GM18519 (cell line): Measurements from ENCODE around the gene BDKRB2.
"Not testable (repeated sequence)": the region's sequence is repeated elsewhere in the genome, so short reads cannot be mapped to it uniquely, and the experiment has no call there.

ENCODE experiments used
- ATAC-seq: cut with Tn5 transposase; IDR thresholded peaks from one replicate; pipeline ENCODE4 v1.9.1; 2021; ENCODE audit warnings: mild to moderate bottlenecking, moderate library complexity; ENCODE audit not compliant: unreplicated experiment, low FRiP score

The BDKRB2 gene

DNA sequence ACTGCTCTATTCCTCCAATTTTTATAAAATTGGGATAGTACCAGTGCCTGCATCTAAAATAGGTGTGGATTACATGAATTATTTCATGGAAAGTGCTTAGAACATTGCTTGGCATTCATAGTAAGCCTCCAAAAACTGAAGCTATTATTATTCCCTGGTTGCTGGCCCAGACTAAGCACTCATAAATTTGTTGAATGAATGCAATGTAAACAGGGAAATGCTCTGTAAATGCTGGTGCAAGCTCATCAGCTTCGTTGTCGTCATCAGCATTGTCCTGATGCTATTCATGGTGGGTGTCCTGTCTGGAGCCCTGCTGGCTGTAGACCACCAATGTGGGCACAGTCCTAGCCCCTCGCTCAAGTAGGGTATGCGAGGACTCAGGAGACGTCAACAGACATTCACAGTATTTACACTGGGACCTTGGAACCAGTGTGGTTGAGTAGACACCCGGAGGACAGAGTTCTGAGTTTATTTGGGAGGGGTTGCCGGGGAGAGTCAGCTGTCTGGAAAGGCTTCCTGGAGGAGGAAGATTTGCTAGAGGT is 16.5 kb downstream of the BDKRB2 start:
- ATAC-seq: no peak

- ATAC-seq: no peak
Observed at GRCh38 chr14:96221841-96222240, 17.2 kb downstream of the BDKRB2 start.

DNA sequence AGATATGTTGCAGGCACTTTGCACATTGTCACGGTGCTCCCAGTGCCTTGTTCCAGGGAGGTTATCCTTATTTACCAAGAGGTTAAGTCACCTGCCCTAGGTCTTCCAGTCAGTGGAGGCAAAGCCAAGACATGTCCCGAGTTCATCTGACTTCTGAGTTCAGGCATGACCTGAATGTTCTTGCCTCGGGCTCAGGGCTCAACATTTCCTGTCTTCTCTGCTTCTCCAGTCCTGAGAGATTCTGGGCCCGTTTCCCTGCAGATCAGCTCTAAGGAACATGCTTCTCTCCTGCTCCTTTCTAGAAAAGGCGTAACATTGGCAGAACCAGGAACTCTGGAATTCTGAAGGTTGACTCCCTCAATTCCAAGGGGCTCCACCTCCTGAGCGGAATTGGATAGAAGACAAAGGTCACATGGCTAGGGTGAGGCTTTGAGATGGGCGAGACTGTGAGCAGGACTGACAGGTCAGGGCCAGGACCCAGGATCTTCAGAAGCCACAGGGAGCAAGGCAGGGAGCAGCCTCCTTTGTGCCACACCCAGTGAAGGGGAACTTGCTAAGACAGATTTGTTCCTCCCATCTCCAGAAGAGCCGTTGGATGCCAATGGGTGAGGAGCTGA is 19.9 kb downstream of the BDKRB2 start:
- no peak for ATAC-seq

- no peak for ATAC-seq
Observed at GRCh38 chr14:96225213-96225612, 20.6 kb downstream of the BDKRB2 start.

- no peak for ATAC-seq
Observed at GRCh38 chr14:96225745-96226151, 21.1 kb downstream of the BDKRB2 start.

GRCh38 chr14:96227428-96227827 is 22.8 kb downstream of the BDKRB2 start:
- no peak for ATAC-seq

DNA sequence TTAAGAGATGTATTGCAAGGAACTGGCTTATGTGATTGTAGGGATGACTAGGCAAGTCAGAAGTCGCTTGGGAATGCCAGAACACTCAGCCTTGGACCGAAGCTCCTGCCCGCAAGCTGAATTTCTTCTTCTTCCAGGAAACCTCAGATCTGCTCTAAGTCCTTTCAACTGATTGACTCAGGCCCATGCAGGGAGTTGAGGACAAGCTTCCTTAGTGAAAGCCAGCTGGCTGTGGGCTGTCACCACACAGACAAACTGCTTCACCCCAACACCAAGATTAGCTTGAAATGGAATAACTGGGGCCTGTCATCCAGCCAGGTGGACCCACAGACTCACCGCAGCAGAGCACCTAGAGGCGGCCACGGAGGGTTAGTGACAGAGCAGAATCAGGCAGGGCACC is 24.7 kb downstream of the BDKRB2 start:
- ATAC-seq: no peak

- no peak for ATAC-seq
Observed at GRCh38 chr14:96231056-96231455, 26.4 kb downstream of the BDKRB2 start.

GRCh38 chr14:96231526-96232130 is 27.0 kb downstream of the BDKRB2 start:
- no peak for ATAC-seq

GRCh38 chr14:96232506-96232905 is 27.9 kb downstream of the BDKRB2 start:
- no peak for ATAC-seq

- ATAC-seq: no peak
Observed at GRCh38 chr14:96233661-96234060, 29.0 kb downstream of the BDKRB2 start.

DNA sequence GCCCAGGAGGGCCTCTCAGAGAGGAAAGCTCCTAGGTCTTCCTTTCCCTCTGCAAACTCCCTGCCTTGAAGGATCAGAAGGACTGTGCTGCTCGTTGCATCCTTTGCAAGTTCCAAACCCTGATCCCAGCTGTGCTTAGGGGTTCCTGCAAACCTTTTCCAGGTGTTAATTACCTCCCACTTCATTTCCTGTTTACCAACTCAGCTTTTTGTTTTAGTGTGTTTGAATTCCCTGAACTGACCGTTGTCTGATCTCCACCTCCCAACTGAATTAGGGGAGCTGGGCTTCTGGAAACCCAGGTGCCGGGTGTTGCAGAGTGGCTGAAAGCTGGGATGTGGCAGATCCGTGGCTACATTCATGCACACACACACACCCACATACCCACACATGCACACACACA is 30.8 kb downstream of the BDKRB2 start:
- no peak for ATAC-seq

DNA sequence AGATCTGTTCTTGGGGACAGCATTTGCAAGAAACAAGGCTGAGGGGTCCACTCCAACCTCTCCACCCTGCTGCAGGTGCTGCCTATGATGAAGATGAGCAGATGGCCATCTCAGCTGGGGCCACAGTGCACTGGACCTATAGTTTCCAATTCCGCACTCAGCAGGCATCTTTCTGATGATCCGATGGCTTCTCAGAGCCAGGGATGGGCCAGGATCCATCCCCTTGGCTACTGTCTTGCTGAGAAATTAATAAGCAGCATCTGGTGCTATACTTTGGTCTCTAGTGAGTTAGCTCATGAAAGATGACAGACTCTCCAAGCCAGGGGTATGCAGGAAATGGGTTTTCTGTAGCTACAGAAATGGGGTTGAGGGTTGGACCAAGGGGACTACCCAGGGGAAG is 33.0 kb downstream of the BDKRB2 start:
- ATAC-seq: no peak

DNA sequence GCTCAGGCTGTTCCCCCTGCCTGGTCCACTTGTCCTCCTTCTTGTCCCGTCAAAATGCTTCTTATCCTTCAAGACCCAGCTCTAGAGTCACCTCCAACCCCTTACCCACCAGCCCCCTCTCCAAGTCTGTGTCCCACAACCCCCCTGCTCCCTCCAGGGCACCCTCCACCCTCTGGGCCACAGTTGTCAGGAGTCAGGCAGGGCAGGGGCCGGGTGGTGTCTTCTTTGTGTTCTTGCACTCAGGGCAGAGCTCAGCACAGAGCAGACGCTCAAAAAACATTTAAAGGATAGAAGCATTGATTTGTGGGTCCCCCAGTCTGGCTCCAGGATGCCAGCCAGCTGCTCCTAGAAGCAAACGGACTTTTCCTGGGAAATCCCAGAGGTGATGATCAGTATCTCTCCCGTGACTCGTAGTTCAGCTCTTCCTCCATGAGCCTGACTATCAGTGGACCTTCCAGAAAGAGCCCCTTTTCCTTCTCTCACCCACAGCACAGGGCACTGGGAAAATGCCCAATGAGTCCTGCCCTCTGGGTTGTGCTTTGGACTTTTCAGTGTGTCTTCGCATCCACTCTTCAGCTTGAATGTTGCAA is 34.1 kb downstream of the BDKRB2 start:
- ATAC-seq: no peak

GRCh38 chr14:96239711-96240141 is 35.1 kb downstream of the BDKRB2 start:
- ATAC-seq: no peak

DNA sequence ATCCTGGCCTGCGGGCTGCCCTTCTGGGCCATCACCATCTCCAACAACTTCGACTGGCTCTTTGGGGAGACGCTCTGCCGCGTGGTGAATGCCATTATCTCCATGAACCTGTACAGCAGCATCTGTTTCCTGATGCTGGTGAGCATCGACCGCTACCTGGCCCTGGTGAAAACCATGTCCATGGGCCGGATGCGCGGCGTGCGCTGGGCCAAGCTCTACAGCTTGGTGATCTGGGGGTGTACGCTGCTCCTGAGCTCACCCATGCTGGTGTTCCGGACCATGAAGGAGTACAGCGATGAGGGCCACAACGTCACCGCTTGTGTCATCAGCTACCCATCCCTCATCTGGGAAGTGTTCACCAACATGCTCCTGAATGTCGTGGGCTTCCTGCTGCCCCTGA is 36.0 kb downstream of the BDKRB2 start:
- ATAC-seq: no peak

DNA sequence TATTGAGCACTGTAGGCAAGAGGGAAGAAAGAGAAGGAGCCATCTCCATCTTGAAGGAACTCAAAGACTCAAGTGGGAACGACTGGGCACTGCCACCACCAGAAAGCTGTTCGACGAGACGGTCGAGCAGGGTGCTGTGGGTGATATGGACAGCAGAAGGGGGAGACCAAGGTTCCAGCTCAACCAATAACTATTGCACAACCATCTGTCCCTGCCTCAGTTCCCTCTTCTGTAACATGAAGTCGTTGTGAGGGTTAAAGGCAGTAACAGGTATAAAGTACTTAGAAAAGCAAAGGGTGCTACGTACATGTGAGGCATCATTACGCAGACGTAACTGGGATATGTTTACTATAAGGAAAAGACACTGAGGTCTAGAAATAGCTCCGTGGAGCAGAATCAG is 37.5 kb downstream of the BDKRB2 start:
- ATAC-seq: no peak

- ATAC-seq: no peak
Observed at GRCh38 chr14:96243785-96244184, 39.1 kb downstream of the BDKRB2 start.

DNA sequence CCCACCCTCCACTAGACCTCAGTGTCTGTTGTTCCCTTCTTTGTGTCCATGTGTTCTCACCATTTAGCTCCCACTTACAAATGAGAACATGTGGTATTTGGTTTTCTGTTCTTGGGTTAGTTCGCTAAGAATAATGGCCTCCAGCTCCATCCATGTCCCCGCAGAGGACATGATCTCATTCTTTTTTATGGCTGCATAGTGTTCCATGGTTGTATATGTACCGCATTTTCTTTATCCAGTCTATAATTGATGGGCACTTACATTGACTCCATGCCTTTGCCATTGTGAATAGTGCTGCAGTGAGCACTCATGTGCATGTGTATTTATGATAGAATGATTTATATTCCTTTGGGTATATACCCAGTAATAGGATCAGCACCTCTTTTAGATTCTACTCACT is 40.4 kb downstream of the BDKRB2 start:
- ATAC-seq: not testable (repeated sequence)

GRCh38 chr14:96245710-96246538 is 41.3 kb downstream of the BDKRB2 start:
- no peak for ATAC-seq

DNA sequence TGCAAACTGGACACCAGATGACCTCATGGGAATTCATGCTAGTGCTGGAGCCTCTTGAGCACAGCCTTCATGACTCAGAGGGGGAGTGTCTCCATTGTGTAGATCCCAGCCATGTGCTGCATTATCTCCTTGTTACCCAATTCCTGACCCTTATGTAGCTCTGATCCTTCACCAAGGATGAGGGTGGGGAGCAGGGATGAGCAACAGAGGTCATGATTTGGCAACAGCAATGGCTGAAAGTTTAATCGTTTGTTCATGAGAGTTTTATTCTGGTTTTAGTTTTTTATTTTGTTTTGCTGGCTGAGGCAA is 41.9 kb downstream of the BDKRB2 start:
- ATAC-seq: no peak
